A549 (cell line): Measurements from ENCODE around the gene GLS.

Experiments used
- ATOH8 ChIP-seq: fragments of 250-450 bp; sonication (Bioruptor Pico); IDR thresholded peaks from 2 replicates; pipeline ENCODE4 v1.5.0; 2020; ENCODE audit warnings: low read depth, mild to moderate bottlenecking, moderate library complexity
- CBX8 ChIP-seq: fragments of 200-600 bp; sonication (generic); IDR thresholded peaks from 2 replicates; pipeline ENCODE4 v1.6.1; 2016
- CEBPB ChIP-seq, 2 experiments: fragments of >200 bp in 1 of 2; sonication (Bioruptor Twin) in 1 of 2; formaldehyde crosslinking in 1 of 2; IDR thresholded peaks; 2 replicates each; pipeline ENCODE4 v1.6.1; 2012 to 2016
- CTCF ChIP-seq: fragments of >200 bp; sonication (Bioruptor Twin); formaldehyde crosslinking; IDR thresholded peaks from 3 replicates; pipeline ENCODE4 v1.5.1; 2016
- EP300 ChIP-seq, 2 experiments: fragments of >200 bp; sonication (Bioruptor Twin); formaldehyde crosslinking; IDR thresholded peaks; 2 replicates in 1 of 2; 3 replicates in 1 of 2; pipeline ENCODE4 v1.6.1; 2016 to 2017
- FOSL2 ChIP-seq, 2 experiments: fragments of 450-650 bp in 1 of 2; fragments of >200 bp in 1 of 2; sonication (Bioruptor Twin) in 1 of 2; formaldehyde crosslinking; IDR thresholded peaks; 2 replicates each; pipeline versions ENCODE4 v1.5.0 to v1.6.1; 2016 to 2020; ENCODE audit warnings: mild to moderate bottlenecking in 1 of 2, moderate library complexity in 1 of 2
- MAX ChIP-seq: IDR thresholded peaks from 2 replicates; pipeline ENCODE4 v1.6.1; 2012
- MAZ ChIP-seq: fragments of 150-350 bp; IDR thresholded peaks from 2 replicates; pipeline ENCODE4 v1.6.1; 2014; ENCODE audit warnings: antibody characterized with exemption, low read depth, low read length, borderline replicate concordance
- NR3C1 ChIP-seq: fragments of >200 bp; sonication (Bioruptor Twin); formaldehyde crosslinking; IDR thresholded peaks from 3 replicates; pipeline ENCODE4 v1.6.1; 2017
- POLR2A ChIP-seq: IDR thresholded peaks from 2 replicates; pipeline ENCODE4 v1.6.1; 2012; ENCODE audit warnings: mild to moderate bottlenecking, low read length
- RCOR1 ChIP-seq: fragments of 150-350 bp; IDR thresholded peaks from 2 replicates; pipeline ENCODE4 v1.6.1; 2014; ENCODE audit warnings: antibody characterized with exemption, low read length, low read depth
- TFCP2L1 ChIP-seq: fragments of 250-450 bp; sonication (Bioruptor Pico); IDR thresholded peaks from 2 replicates; pipeline ENCODE4 v1.5.0; 2021; ENCODE audit warnings: mild to moderate bottlenecking
- TP53 ChIP-seq: fragments of 250-450 bp; sonication (Bioruptor Pico); IDR thresholded peaks from 2 replicates; pipeline ENCODE4 v1.5.0; 2021; ENCODE audit warnings: mild to moderate bottlenecking, moderate library complexity

DNA sequence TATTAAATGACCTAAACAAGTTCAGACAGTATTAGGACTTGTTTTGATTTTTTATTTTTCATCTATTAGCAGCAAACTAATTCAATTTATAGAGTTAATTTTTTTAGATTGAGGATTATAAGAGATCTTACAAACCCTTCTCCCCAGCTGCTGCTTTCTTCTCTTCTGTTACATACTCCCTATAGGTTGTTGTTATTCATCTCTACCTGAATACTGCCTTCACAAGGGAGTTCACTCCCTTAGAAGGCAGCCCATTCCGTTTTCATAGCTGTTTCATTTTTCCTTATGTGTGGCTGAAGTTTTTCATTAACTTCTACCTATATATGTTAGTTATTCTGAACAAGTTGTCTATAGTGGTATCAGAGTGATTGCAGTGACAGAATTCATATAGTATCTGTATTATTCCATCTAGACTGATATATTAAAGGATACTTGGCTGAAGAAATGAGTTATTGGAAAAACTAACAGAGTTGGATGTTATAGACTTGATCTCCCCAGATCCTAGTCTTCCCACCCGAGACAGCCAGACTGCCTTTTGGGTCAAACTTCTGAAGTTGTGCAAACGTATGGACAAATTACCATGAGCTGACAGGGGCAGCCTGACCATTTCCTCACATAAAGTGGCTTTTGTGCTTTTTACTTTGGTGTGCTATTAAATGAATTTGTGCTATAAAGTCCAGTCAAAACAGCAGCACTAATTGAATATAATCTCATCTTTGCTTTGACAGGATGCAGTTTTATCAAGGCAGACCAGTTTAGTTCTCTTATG is 8.7 kb downstream of the GLS start:
- TF ChIP-seq CTCF (no peak), CEBPB (IDR thresholded peaks at IDR 0.05) (no peak), CBX8 (no peak), NR3C1 (no peak), TFCP2L1 (no peak), POLR2A (no peak), EP300 (IDR thresholded peaks at IDR 0.05) (no peak), TP53 (CRISPR knock-in tag) (no peak), RCOR1 (no peak), MAX (no peak), ATOH8 (no peak), FOSL2 (IDR thresholded peaks at IDR 0.05) (no peak), FOSL2 (CRISPR knock-in tag; IDR thresholded peaks at IDR 0.05) (no peak), MAZ (no peak)
